GM21381 (cell line): Measurements from ENCODE around the gene SLC25A19.
"Not testable (repeated sequence)": the region's sequence is repeated elsewhere in the genome, so short reads cannot be mapped to it uniquely, and the experiment has no call there.

ENCODE experiments used
- ATAC-seq: cut with Tn5 transposase; IDR thresholded peaks from one replicate; pipeline ENCODE4 v1.9.1; 2021; ENCODE audit warnings: mild to moderate bottlenecking, moderate library complexity; ENCODE audit not compliant: unreplicated experiment

The SLC25A19 gene

DNA sequence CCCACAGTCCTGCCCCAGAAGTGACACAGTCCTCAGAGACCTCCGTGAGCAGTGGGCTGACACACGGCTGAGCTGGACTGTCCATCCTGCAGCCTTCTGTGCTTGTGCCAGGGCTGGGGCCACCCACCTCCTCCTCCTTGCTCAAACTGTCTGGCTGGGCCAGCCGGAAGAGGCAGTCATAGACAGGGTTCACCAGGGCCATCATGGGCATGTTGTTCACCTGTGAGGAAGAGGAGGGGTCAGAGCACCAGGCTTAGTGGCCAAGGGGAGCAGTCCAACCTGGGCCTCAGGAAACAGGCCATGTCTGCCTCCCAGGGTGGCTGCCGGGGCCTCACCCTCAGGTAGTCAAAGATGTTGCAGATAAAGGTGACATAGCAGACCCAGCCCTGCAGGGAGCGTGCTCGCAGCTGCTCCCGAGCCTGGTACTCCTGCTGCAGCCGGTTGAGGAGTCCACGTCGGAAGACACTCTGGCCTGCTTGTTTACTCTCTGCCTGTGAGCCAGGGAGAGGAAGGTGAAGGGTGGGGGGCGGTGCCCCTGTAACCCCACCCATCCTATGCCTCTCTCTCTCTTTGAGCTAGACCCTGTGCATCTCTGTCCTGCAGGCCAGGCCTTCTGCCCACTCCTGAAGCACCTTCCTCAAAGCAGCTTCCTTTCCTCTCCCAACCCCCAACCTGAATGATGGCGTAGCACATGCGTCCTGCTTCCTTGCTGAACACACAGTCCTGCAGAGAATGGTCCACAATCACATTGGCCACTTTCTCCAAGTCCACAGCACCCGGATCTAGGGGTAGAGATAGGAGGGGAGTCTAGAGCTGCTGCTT is 21.6 kb downstream of the SLC25A19 start:
- ATAC-seq: no peak

GRCh38 chr17:75267153-75267410 is 22.2 kb downstream of the SLC25A19 start:
- no peak for ATAC-seq

DNA sequence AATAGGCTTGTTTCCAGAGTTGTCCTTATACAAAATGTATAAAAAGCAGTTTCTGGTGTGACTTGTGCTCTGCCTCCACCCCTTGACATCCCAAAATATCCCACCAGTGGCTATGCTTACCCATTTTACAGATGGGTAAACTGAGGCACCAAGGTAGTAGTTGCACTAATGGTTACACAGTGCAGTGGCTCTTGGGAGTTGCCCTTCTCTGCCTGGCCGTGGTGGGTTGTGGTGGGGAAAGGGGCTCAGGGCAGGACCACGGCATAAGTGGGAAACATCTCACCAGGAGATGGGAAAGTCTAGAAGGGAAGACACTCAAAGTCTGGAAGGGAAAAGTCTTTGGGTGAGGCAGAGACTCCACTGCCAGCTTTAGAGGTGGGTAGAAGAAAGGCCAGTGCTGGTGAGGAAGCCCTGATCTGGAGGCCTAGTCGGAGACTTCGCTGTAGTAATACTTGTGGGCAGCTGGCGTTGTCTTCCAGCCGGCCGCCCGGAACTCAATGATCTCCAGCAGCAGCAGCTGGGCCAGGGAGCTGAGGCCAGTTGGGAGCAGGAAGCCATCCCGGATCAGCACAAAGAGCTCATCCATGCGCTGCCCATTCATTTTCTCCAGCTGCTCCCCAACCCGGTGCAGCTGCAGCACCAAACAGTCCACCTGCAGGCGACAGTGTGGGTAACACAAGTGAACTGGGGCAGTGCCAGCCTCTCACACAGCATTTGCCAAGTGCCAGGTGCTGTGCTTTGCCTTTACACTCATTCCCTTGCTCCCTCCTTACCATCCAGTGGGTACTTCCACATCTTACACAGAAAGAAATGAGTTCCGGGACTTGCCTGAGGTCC is 22.7 kb downstream of the SLC25A19 start:
- ATAC-seq: no peak

DNA sequence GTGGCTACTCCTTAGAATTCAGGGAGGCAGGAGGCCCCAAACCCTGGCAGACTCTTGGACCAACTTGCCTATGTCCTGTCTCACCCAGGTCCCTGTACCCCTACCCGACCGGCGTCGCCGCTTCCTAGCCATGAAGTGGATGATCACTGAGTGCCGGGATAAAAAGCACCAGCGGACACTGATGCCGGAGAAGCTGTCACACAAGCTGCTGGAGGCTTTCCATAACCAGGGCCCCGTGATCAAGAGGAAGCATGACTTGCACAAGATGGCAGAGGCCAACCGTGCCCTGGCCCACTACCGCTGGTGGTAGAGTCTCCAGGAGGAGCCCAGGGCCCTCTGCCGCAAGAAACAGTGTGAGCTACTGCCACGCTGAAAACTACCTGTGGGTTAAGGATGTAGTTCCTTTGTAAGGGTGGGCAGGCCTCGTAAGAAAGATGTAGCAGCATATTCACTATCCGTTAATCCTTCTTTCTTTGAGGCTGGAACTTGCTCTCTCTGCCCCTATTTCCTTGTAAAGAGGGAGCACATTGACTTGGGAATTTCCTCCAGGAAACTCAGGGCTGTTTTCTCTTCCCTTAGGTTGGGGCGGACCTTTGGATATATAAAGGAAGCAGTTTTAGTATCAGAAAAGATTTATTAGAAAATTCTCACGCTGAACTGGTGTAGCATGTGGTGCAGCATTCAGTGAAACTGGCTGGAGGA is 23.5 kb downstream of the SLC25A19 start:
- no peak for ATAC-seq

DNA sequence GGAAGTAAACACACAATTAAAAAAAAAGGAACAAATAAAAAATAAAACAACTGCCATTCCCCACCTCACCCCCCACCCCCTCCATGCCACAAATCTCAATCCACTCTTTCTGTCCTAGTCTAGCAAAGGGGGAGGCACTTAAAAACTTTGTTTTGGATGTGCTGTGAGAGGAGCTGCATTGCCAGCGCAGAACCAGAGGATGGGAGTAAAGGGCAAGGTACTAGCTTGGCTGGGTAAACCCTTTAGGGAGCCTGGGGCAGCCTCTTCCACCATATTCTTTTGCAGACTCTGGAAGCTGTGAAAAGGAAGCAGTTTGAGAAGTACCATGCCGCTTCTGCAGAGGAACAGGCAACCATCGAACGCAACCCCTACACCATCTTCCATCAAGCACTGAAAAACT is 26.2 kb downstream of the SLC25A19 start:
- ATAC-seq: no peak

DNA sequence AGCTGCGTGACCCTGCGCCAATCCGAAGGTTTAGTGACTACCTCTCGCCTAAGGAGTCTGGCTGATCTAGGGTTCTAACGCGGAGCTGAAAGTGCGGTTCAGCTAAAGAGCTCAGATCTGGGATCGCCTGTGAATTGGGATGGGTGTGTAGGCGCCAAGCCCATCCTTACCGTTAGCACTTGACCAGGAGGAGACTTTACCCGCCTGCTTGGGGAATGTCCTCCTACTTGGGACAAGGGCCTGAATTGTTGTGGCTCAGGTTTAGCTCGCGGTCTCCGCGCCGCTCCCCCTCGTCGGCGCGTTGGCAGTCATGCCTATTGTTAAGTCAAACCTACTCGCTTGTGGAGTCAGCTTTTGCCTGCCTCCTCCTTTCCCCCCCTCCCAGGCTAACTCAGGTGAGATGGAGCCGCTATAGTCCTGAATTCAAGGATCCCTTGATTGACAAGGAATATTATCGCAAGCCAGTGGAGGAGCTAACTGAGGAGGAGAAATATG is 27.1 kb downstream of the SLC25A19 start:
- no peak for ATAC-seq

DNA sequence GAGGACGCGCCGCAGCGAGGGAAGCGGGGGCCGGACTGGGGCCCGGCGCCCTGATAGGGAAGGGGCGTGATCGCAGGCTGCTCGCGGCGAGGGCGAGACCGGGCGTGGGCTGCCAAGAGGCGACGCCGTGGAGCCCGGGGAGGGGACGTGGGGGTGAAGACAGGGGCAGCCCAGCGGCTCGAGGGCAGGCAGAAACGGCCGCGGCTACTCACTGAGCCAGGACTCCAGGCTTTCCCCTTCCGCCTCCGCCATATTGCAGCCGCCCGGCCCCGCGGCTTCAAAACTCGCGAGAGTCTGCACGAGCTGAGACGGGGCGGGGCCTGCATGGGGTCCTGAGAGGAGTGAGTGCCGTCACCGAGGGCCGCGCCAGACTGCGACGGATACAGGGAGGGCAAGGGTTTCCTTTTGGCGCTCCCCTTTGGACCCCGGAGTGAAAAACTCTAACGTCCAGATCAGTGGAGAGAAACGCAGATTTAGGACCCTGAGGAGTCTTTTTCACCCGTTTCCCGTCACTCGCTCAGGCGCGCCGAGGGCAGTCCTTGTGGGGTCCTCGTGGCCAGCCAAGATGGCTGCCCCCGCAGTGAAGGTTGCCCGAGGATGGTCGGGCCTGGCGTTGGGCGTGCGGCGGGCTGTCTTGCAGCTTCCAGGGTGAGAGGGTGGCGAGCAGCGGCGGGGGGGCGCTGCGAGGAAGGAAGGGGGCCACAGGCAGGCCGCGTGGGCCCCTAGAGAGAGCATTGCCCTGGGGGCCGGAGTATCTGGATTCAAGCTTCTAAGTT is 27.7 kb downstream of the SLC25A19 start, which contains the start of the genes GGA3 and MRPS7:
TSS of gene GGA3 (minus strand) at position 271 of the 776 bp plus-strand sequence. CDS start at position 252, 19 bp downstream.
TSS of gene MRPS7 (plus strand) at position 544 of the 776 bp plus-strand sequence. CDS start at position 566, 22 bp downstream.
- peak; percentile 93 for ATAC-seq

GRCh38 chr17:75260641-75261335 is 28.4 kb downstream of the SLC25A19 start:
- ATAC-seq: no peak

DNA sequence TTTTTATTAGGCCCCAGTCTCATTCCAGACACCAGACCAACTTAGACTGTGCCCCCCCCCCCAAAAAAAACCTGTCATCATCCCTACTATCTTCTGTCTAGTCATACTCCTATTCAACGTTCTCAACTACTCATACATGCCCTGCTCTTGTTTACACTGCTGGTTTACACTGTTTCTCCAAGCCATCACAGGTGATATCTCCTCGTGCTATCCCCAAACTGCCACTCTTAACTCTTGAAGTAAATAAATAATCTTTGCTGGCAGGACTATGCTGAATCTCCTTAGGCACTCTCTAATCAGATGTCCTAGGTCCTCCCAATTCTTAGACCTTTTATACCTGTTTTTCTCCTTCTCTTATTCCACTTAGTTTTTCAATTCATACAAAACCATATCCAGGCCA is 32.0 kb downstream of the SLC25A19 start:
- ATAC-seq: not testable (repeated sequence)

DNA sequence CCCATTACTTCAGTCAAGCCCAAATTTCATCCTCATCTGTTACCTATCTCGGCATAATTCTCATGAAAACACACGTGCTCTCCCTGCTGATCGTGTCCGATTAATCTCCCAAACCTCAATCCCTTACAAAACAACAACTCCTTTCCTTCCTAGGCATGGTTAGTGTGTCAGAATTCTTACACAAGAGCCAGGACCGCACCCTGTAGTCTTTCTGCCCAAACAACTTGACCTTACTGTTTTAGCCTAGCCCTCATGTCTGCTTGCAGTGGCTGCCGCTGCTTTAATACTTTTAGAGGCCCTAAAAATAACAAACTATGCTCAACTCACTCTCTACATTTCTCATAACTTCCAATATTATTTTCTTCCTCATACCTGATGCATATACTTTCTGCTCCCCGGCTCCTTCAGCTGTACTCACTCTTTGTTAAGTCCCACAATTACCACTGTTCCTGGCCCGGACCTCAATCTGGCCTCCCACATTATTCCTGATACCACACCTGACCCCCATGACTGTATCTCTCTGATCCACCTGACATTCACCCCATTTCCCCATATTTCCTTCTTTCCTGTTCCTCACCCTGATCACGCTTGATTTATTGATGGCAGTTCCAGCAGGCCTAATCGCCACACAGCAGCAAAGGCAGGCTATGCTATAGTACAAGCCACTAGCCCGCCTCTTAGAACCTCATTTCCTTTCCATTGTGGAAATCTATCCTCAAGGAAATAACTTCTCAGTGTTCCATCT is 33.1 kb downstream of the SLC25A19 start:
- not testable (repeated sequence) for ATAC-seq

- no peak for ATAC-seq
Observed at GRCh38 chr17:75252039-75252816, 37.0 kb downstream of the SLC25A19 start.

- ATAC-seq: peak; percentile 86
Observed at GRCh38 chr17:75250009-75250471, 39.2 kb downstream of the SLC25A19 start.

DNA sequence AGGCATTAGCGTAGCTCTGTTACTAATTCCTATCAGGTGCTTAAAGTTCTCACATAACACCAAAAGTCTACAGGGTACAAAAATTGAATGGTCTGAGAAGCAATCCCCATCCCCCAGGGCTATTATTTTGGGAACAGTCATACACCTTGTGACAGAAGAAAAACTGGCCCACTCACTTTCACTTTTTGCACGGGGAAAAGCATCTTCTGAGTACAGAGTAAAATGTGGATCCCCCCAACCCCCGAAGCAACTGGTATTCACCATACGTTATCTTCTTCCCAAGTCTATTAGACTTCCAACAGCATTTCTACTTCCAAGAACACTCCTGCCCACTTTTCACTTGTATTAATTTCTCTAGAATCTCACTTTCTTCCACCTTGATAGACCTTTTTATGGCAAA is 39.7 kb downstream of the SLC25A19 start:
- no peak for ATAC-seq

DNA sequence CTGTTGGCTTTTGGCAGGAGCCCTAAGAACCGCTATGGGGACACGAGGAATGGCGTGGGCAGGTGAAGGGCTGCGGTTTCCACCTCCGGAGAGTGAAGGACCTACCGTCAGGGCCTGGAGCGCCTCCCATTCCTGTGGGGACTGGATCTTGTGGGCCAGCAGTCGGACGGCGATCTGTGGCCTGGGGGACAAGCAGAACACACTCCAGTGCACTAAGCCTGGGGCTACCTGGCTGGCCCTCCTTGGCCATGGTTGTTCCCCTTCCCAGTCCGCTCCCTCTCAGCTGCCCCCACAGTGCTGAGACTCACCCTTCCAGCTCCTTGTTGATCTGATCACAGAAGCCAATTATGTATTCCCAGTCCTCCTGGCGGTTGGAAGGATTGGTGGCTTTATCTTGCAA is 42.8 kb downstream of the SLC25A19 start:
- no peak for ATAC-seq

GRCh38 chr17:75245011-75245410 is 44.2 kb downstream of the SLC25A19 start:
- no peak for ATAC-seq

- no peak for ATAC-seq
Observed at GRCh38 chr17:75244133-75244866, 44.9 kb downstream of the SLC25A19 start.

- ATAC-seq: no peak
Observed at GRCh38 chr17:75242461-75243042, 46.7 kb downstream of the SLC25A19 start.
